ENCODE data around the gene LYST.

DNA sequence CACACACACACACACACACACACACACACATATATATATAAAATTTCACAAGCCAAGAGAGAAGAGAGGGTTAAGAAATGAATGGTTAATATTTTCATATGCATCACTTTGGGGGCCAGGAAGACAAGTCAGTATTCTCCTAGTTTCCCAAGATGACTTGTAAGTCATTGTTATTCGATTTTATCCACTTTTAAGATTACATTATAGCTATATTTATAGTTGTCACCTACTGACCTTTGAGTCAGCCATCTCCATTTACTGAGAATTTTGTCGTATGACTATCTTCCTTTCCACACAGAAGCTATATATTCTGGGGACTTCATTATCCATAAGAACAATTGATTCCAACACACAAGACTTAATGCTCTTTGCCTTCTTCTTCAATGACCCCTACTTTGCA, 8.9 kb downstream of the LYST start:
- TF ChIP-seq CTCF (IDR thresholded peaks at IDR 0.05) (no peak), POLR2A (IDR thresholded peaks at IDR 0.05) (no peak)
